LNCAP (cell line): ENCODE data around the gene SLC6A18.

ENCODE experiments used
- CTCF ChIP-seq: fragments of 450-650 bp; IDR thresholded peaks from 2 replicates; pipeline ENCODE4 v1.5.1; 2017; ENCODE audit warnings: mild to moderate bottlenecking

The SLC6A18 gene

GRCh38 chr5:1292846-1293415, 67.8 kb downstream of the SLC6A18 start:
- no peak for TF ChIP-seq CTCF

GRCh38 chr5:1293416-1294205, 68.4 kb downstream of the SLC6A18 start:
- TF ChIP-seq CTCF: no peak

- TF ChIP-seq CTCF: no peak
Observed at GRCh38 chr5:1294206-1294834, 69.1 kb downstream of the SLC6A18 start.

GRCh38 chr5:1294835-1295649, 69.9 kb downstream of the SLC6A18 start, which contains the start of gene TERT:
TERT (minus strand) TSS chr5:1295068; CDS start chr5:1294989, 79 bp downstream.
- TF ChIP-seq CTCF: no peak

GRCh38 chr5:1295650-1296037, 70.5 kb downstream of the SLC6A18 start:
- no peak for TF ChIP-seq CTCF
